WTC11 (cell line): ENCODE measurements around the gene IGF2BP3.

ENCODE experiments used
- ATF1 ChIP-seq: sonication (generic); formaldehyde crosslinking; IDR thresholded peaks from 2 replicates; pipeline ENCODE4 v1.8.1; 2023; ENCODE audit warnings: mild to moderate bottlenecking, moderate library complexity, missing genetic modification reagents
- ESRRA ChIP-seq: sonication (generic); formaldehyde crosslinking; IDR thresholded peaks from 2 replicates; pipeline ENCODE4 v1.8.1; 2022; ENCODE audit warnings: mild to moderate bottlenecking, missing genetic modification reagents, borderline replicate concordance
- MLX ChIP-seq: sonication (generic); formaldehyde crosslinking; IDR thresholded peaks from 2 replicates; pipeline ENCODE4 v1.8.1; 2023; ENCODE audit warnings: mild to moderate bottlenecking, missing genetic modification reagents, moderate library complexity
- MYBL2 ChIP-seq: sonication (generic); formaldehyde crosslinking; IDR thresholded peaks from 2 replicates; pipeline ENCODE4 v1.8.1; 2023; ENCODE audit warnings: mild to moderate bottlenecking, moderate library complexity, missing genetic modification reagents
- PRDM15 ChIP-seq: sonication (generic); formaldehyde crosslinking; IDR thresholded peaks from 2 replicates; pipeline ENCODE4 v1.8.0; 2022; ENCODE audit warnings: missing genetic modification reagents
- RELA ChIP-seq: sonication (generic); formaldehyde crosslinking; IDR thresholded peaks from 2 replicates; pipeline ENCODE4 v1.8.1; 2022; ENCODE audit warnings: missing genetic modification reagents, mild to moderate bottlenecking, borderline replicate concordance
- SP1 ChIP-seq: sonication (generic); formaldehyde crosslinking; conservative IDR thresholded peaks from 2 replicates; pipeline ENCODE4 v1.8.1; 2022; ENCODE audit warnings: missing genetic modification reagents
- TCF7 ChIP-seq: sonication (generic); formaldehyde crosslinking; IDR thresholded peaks from 2 replicates; pipeline ENCODE4 v1.8.0; 2022; ENCODE audit warnings: mild to moderate bottlenecking, low read depth, missing genetic modification reagents, moderate library complexity
- TF ChIP-seq, protein P1 (sequence below): sonication (generic); formaldehyde crosslinking; IDR thresholded peaks from 2 replicates; pipeline ENCODE4 v1.8.1; 2022; ENCODE audit warnings: mild to moderate bottlenecking, moderate library complexity, missing genetic modification reagents
- TF ChIP-seq, protein P2 (sequence below): fragments of 200-600 bp; IDR thresholded peaks from 2 replicates; pipeline ENCODE4 v1.8.0; 2022; ENCODE audit warnings: antibody characterized with exemption
- TF ChIP-seq, protein P3 (sequence below): sonication (generic); formaldehyde crosslinking; IDR thresholded peaks from 2 replicates; pipeline ENCODE4 v1.8.1; 2022; ENCODE audit warnings: low read depth, missing genetic modification reagents, borderline replicate concordance
- TF ChIP-seq, protein P4 (sequence below): sonication (generic); formaldehyde crosslinking; IDR thresholded peaks from 2 replicates; pipeline ENCODE4 v1.8.0; 2023; ENCODE audit warnings: missing genetic modification reagents, mild to moderate bottlenecking, borderline replicate concordance
- TF ChIP-seq, protein P5 (sequence below): sonication (generic); formaldehyde crosslinking; conservative IDR thresholded peaks from 2 replicates; pipeline ENCODE4 v1.8.1; 2022; ENCODE audit warnings: mild to moderate bottlenecking, missing genetic modification reagents

- TF ChIP-seq, protein P1, sequence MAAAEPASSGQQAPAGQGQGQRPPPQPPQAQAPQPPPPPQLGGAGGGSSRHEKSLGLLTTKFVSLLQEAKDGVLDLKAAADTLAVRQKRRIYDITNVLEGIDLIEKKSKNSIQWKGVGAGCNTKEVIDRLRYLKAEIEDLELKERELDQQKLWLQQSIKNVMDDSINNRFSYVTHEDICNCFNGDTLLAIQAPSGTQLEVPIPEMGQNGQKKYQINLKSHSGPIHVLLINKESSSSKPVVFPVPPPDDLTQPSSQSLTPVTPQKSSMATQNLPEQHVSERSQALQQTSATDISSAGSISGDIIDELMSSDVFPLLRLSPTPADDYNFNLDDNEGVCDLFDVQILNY (CRISPR knock-in tag), result no peak
- TF ChIP-seq, protein P2, sequence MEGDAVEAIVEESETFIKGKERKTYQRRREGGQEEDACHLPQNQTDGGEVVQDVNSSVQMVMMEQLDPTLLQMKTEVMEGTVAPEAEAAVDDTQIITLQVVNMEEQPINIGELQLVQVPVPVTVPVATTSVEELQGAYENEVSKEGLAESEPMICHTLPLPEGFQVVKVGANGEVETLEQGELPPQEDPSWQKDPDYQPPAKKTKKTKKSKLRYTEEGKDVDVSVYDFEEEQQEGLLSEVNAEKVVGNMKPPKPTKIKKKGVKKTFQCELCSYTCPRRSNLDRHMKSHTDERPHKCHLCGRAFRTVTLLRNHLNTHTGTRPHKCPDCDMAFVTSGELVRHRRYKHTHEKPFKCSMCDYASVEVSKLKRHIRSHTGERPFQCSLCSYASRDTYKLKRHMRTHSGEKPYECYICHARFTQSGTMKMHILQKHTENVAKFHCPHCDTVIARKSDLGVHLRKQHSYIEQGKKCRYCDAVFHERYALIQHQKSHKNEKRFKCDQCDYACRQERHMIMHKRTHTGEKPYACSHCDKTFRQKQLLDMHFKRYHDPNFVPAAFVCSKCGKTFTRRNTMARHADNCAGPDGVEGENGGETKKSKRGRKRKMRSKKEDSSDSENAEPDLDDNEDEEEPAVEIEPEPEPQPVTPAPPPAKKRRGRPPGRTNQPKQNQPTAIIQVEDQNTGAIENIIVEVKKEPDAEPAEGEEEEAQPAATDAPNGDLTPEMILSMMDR, result no peak
- TF ChIP-seq SP1 (no peak), ATF1 (CRISPR knock-in tag) (no peak), MYBL2 (CRISPR knock-in tag) (no peak), MLX (CRISPR knock-in tag) (no peak), TCF7 (no peak), RELA (CRISPR knock-in tag) (no peak), PRDM15 (CRISPR knock-in tag) (no peak), ESRRA (no peak)
- TF ChIP-seq, protein P3, sequence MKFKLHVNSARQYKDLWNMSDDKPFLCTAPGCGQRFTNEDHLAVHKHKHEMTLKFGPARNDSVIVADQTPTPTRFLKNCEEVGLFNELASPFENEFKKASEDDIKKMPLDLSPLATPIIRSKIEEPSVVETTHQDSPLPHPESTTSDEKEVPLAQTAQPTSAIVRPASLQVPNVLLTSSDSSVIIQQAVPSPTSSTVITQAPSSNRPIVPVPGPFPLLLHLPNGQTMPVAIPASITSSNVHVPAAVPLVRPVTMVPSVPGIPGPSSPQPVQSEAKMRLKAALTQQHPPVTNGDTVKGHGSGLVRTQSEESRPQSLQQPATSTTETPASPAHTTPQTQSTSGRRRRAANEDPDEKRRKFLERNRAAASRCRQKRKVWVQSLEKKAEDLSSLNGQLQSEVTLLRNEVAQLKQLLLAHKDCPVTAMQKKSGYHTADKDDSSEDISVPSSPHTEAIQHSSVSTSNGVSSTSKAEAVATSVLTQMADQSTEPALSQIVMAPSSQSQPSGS (CRISPR knock-in tag), result no peak
- TF ChIP-seq, protein P4, sequence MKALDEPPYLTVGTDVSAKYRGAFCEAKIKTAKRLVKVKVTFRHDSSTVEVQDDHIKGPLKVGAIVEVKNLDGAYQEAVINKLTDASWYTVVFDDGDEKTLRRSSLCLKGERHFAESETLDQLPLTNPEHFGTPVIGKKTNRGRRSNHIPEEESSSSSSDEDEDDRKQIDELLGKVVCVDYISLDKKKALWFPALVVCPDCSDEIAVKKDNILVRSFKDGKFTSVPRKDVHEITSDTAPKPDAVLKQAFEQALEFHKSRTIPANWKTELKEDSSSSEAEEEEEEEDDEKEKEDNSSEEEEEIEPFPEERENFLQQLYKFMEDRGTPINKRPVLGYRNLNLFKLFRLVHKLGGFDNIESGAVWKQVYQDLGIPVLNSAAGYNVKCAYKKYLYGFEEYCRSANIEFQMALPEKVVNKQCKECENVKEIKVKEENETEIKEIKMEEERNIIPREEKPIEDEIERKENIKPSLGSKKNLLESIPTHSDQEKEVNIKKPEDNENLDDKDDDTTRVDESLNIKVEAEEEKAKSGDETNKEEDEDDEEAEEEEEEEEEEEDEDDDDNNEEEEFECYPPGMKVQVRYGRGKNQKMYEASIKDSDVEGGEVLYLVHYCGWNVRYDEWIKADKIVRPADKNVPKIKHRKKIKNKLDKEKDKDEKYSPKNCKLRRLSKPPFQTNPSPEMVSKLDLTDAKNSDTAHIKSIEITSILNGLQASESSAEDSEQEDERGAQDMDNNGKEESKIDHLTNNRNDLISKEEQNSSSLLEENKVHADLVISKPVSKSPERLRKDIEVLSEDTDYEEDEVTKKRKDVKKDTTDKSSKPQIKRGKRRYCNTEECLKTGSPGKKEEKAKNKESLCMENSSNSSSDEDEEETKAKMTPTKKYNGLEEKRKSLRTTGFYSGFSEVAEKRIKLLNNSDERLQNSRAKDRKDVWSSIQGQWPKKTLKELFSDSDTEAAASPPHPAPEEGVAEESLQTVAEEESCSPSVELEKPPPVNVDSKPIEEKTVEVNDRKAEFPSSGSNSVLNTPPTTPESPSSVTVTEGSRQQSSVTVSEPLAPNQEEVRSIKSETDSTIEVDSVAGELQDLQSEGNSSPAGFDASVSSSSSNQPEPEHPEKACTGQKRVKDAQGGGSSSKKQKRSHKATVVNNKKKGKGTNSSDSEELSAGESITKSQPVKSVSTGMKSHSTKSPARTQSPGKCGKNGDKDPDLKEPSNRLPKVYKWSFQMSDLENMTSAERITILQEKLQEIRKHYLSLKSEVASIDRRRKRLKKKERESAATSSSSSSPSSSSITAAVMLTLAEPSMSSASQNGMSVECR, result no peak
- TF ChIP-seq, protein P5, sequence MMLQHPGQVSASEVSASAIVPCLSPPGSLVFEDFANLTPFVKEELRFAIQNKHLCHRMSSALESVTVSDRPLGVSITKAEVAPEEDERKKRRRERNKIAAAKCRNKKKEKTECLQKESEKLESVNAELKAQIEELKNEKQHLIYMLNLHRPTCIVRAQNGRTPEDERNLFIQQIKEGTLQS, result no peak
Observed at GRCh38 chr7:23338439-23338838, 131.9 kb downstream of the IGF2BP3 start.
